ENCODE results near the gene GATA5. TPM values are rescaled to one million over a fixed set of nuclear protein-coding genes. Genes with fewer than 3 reads are reported as not detected.

The GATA5 gene
- polyA plus RNA-seq, 1 experiment, result not detected

DNA sequence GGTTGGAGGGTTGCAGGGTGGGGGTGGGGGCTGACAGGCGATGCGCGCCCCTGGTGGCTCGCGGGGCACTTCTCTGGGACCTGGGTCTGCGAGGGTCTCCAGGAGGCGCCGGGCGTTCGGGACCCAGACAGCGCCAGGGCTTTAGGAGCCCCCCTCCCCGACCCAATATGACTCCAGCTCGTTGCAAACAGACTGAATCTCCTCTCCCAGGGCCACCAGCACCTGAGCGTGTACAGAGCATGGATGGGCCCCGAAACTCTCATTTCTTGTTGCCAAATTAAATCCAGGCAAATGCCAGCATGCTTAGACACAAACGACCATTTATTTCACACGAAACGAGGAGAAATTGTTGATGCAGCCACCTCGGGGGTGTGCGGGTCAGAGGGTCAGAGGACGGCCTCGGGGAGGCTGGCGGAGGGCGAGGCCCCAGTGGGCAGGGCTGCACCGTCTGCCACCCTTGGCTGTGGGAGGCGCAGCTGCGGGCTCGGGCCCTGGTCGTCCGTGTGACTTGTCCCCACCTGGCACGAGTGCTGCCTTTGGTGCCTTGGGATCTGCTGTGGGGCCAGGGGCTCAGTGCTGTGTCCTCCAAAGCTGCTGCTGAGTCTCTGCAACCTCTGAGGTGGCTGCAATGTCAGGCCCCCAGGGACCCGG is 20.9 kb upstream of the GATA5 start:
- H3K27ac ChIP-seq (ENCODE audit: low read depth, low read length), result no peak overlapping the region
- no peaks in the 10 kb centered on the region; the same call in 1 of the 2 replicates for H3K9me3 ChIP-seq (ENCODE audit: control insufficient read depth, insufficient read depth, low read length)
- ChIA-PET POLR2A (no interaction called here), CTCF (interaction anchor here (0.5 to 1.0 kb wide), 2 partner anchors 12 to 113 kb away, joined by 4 read pairs; no protein-coding TSS in a partner anchor)
- H3K4me3 ChIP-seq (ENCODE audit: low read depth, low read length), result no peak overlapping the region
- peaks cover 11% of the 10 kb centered on the region for H3K27me3 ChIP-seq (ENCODE audit: control insufficient read depth, insufficient read depth, low read length)
- no peak for DNase-seq (ENCODE audit: low read depth, low spot score)
- TF ChIP-seq, protein P1, sequence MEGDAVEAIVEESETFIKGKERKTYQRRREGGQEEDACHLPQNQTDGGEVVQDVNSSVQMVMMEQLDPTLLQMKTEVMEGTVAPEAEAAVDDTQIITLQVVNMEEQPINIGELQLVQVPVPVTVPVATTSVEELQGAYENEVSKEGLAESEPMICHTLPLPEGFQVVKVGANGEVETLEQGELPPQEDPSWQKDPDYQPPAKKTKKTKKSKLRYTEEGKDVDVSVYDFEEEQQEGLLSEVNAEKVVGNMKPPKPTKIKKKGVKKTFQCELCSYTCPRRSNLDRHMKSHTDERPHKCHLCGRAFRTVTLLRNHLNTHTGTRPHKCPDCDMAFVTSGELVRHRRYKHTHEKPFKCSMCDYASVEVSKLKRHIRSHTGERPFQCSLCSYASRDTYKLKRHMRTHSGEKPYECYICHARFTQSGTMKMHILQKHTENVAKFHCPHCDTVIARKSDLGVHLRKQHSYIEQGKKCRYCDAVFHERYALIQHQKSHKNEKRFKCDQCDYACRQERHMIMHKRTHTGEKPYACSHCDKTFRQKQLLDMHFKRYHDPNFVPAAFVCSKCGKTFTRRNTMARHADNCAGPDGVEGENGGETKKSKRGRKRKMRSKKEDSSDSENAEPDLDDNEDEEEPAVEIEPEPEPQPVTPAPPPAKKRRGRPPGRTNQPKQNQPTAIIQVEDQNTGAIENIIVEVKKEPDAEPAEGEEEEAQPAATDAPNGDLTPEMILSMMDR (IDR thresholded peaks at IDR 0.05; ENCODE audit: low read depth, low read length), result peak; percentile 43

DNA sequence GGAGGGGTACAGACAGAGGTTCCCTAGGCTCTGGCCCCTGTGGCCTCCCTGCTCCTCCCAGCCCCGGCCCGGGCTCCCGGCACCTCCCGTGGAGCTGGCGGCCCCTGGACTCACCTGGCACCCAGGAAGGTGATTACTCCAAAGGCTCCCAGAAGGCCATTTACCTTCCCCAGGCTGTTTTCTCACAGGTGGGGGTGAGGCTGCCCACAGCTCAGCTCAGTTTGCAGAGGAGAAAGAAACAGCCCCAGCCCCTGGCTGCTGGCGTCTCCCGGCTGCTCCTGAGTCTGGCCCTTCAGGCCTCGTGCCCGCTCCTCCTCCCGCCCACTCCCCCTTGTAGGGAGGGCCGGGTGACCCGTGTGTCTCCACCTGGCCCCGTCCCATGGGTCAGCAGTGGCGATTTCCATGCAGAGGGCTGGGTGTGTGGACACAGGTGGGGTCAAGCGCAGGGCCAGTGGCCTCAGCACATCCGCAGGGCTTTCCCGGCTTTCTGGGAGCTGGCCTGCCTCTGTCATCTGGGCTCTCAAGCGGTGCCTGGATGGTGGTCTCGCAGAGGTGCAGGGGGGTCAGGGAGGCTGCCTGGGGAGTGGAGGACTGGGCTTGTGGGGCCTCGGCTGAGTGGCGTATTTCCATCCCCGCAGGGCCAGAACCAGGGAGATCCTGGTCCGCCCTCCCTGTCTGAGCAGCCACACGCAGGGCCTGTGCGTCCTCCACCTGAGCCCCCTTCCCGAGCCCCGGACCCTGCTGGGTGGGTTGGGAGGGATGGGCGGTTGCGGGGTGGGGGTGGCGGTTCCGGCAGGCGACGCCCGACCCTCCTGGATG is 20.2 kb upstream of the GATA5 start:
- Histone ChIP-seq H3K4me3 (ENCODE audit: low read depth, low read length) (no peak overlapping the region), H3K9me3 (ENCODE audit: control insufficient read depth, insufficient read depth, low read length) (no peaks in the 10 kb centered on the region; the same call in 1 of the 2 replicates), H3K27me3 (ENCODE audit: control insufficient read depth, insufficient read depth, low read length) (peaks cover 14% of the 10 kb centered on the region), H3K27ac (ENCODE audit: low read depth, low read length) (no peak overlapping the region)
- CTCF ChIA-PET, result interaction anchor here (1.0 kb wide), 1 partner anchor 13 kb away, joined by 4 read pairs; no protein-coding TSS in a partner anchor
- DNase-seq (ENCODE audit: low read depth, low spot score), result no peak
- POLR2A ChIA-PET, result no interaction called here
- TF ChIP-seq, protein P1 (IDR thresholded peaks at IDR 0.05; ENCODE audit: low read depth, low read length), result no peak

DNA sequence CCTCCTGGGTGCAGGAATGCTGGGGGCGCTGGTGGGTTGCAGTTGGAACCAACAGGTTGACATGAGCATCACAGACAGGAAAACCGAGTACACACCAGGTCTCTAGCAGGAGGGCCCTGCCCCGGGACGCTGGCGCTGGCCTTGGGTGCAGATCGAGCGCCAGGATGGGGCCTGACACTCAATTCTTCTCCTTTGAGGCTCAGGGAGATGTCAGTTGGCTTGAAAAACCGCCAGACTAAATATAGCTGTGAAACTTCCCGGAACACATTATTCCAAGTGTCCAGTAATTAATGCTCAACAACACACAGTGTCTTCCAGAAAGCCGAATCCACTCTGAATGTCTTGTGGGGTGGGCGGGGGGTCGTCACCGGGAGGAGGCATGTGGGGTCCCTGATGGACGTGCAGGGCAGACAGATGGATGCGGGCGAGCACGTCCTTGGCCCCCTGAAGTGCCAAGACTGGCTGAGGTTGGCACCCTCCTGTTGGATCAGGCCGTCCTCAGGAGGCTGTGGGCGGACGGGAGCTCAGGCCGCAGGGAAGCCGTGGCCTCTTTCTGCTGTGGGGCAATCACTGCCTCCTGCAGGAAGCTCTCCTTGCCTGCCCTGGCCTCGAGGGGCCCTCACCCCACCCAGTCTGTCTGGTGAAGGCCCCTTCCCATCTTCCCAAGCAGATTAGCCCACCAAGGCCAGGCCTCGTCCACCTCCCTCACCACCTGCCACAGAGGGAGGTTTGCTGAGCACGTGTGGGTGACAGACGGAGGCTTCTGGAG is 19.4 kb upstream of the GATA5 start:
- no peak overlapping the region for H3K4me3 ChIP-seq (ENCODE audit: low read depth, low read length)
- DNase-seq (ENCODE audit: low read depth, low spot score), result no peak
- ChIA-PET POLR2A (no interaction called here), CTCF (no interaction called here)
- TF ChIP-seq, protein P1 (IDR thresholded peaks at IDR 0.05; ENCODE audit: low read depth, low read length), result no peak
- H3K27me3 ChIP-seq (ENCODE audit: control insufficient read depth, insufficient read depth, low read length), result peaks cover 15% of the 10 kb centered on the region
- no peak overlapping the region for H3K27ac ChIP-seq (ENCODE audit: low read depth, low read length)
- no peaks in the 10 kb centered on the region; the same call in 1 of the 2 replicates for H3K9me3 ChIP-seq (ENCODE audit: control insufficient read depth, insufficient read depth, low read length)

DNA sequence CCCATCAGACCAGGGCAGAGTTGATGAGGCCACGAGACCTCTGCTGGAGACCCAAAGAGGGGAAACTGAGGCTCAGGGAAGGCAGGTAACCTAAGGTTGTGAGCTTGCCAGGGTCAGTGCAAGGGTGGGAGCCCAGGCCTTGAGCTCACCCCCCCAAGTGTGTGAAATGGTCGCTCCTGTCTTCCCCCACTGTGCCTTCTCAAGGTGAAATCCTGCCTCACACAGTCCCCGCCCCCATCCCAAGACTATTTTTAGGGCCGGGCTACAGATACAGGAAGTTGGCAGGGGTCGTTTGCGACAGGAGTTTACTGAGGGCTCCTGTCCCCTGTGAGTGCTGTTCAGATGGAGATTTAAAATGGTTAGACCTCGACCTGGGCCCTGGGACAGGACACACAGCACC is 18.7 kb upstream of the GATA5 start:
- Histone ChIP-seq H3K27ac (ENCODE audit: low read depth, low read length) (no peak overlapping the region), H3K4me3 (ENCODE audit: low read depth, low read length) (no peak overlapping the region), H3K27me3 (ENCODE audit: control insufficient read depth, insufficient read depth, low read length) (peaks cover 13% of the 10 kb centered on the region), H3K9me3 (ENCODE audit: control insufficient read depth, insufficient read depth, low read length) (no peaks in the 10 kb centered on the region; the same call in 1 of the 2 replicates)
- ChIA-PET POLR2A (no interaction called here), CTCF (no interaction called here)
- TF ChIP-seq, protein P1 (IDR thresholded peaks at IDR 0.05; ENCODE audit: low read depth, low read length), result no peak
- DNase-seq (ENCODE audit: low read depth, low spot score), result no peak
